A549 (cell line): ENCODE measurements around the gene SPRYD4. TPM values are rescaled to one million over a fixed set of nuclear protein-coding genes. Genes with fewer than 3 reads are reported as not detected.

ENCODE experiments used
- ATAC-seq, 2 experiments: fragments of 200-7000 bp in 1 of 2; fragments of >200 bp in 1 of 2; cut with Nextera tagmentation in 1 of 2; cut with Tn5 transposase in 1 of 2; 3 replicates each; pipeline versions ENCODE4 v1.8.0 to v1.9.1; 2018 to 2020; ENCODE audit warnings: mild to moderate bottlenecking in 1 of 2, moderate library complexity in 1 of 2
- CTCF ChIA-PET: fragments of 300-600 bp; sonication (Branson Sonifier 250); formaldehyde crosslinking; extraction: SDS; loops from one replicate; lab custom pipeline; 2021; ENCODE audit warnings: antibody characterized with exemption, inconsistent platforms; lab: Yijun Ruan, JAX
- POLR2A ChIA-PET: fragments of 350-600 bp; formaldehyde crosslinking; extraction: SDS; loops from one replicate; lab custom pipeline; 2021; ENCODE audit warnings: antibody characterized with exemption, inconsistent platforms; lab: Yijun Ruan, JAX
- DNase-seq, 2 experiments: peaks; one replicate each; pipeline versions ENCODE4 v3.0.0 to v3.0.0-alpha.2; 2011 to 2016; ENCODE audit warnings: low read depth in 1 of 2, low spot score in 1 of 2
- FAIRE-seq: peaks from 2 replicates; lab custom pipeline; 2011; peaks lifted over from hg19 to GRCh38; lab: Jason Lieb, UNC
- H3K27ac ChIP-seq, 2 experiments: fragments of >200 bp; sonication (Bioruptor Twin); formaldehyde crosslinking; 3 replicates each; pipeline ENCODE4 v1.5.1; 2016 to 2017
- H3K4me1 ChIP-seq: fragments of >200 bp; sonication (Bioruptor Twin); formaldehyde crosslinking; 3 replicates; pipeline ENCODE4 v1.6.1; 2016
- H3K4me2 ChIP-seq: fragments of >200 bp; sonication (Bioruptor Twin); formaldehyde crosslinking; 3 replicates; pipeline ENCODE4 v1.6.1; 2016
- H3K4me3 ChIP-seq: fragments of >200 bp; sonication (Bioruptor Twin); formaldehyde crosslinking; 3 replicates; pipeline ENCODE4 v1.5.1; 2016
- H3K9me3 ChIP-seq: fragments of >200 bp; sonication (Bioruptor Twin); formaldehyde crosslinking; 3 replicates; pipeline ENCODE4 v1.6.1; 2016
- ATOH8 ChIP-seq: fragments of 250-450 bp; sonication (Bioruptor Pico); IDR thresholded peaks from 2 replicates; pipeline ENCODE4 v1.5.0; 2020; ENCODE audit warnings: low read depth, mild to moderate bottlenecking, moderate library complexity
- CTCF ChIP-seq: fragments of >200 bp; sonication (Bioruptor Twin); formaldehyde crosslinking; IDR thresholded peaks from 3 replicates; pipeline ENCODE4 v1.5.1; 2016
- EP300 ChIP-seq, 2 experiments: fragments of >200 bp; sonication (Bioruptor Twin); formaldehyde crosslinking; IDR thresholded peaks; 2 replicates in 1 of 2; 3 replicates in 1 of 2; pipeline ENCODE4 v1.6.1; 2016 to 2017
- ESRRA ChIP-seq: fragments of 150-350 bp; IDR thresholded peaks from 2 replicates; pipeline ENCODE4 v1.6.1; 2014; ENCODE audit warnings: mild to moderate bottlenecking, low read length, borderline replicate concordance
- FOSB ChIP-seq: fragments of 250-450 bp; sonication (Bioruptor Pico); IDR thresholded peaks from 2 replicates; pipeline ENCODE4 v1.5.0; 2020; ENCODE audit warnings: mild to moderate bottlenecking, moderate library complexity
- FOSL2 ChIP-seq, 2 experiments: fragments of 450-650 bp in 1 of 2; fragments of >200 bp in 1 of 2; sonication (Bioruptor Twin) in 1 of 2; formaldehyde crosslinking; IDR thresholded peaks; 2 replicates each; pipeline versions ENCODE4 v1.5.0 to v1.6.1; 2016 to 2020; ENCODE audit warnings: mild to moderate bottlenecking in 1 of 2, moderate library complexity in 1 of 2
- HOXA7 ChIP-seq: fragments of 250-450 bp; sonication (Bioruptor Pico); IDR thresholded peaks from 2 replicates; pipeline ENCODE4 v1.5.0; 2020; ENCODE audit warnings: mild to moderate bottlenecking, moderate library complexity
- KDM1A ChIP-seq: fragments of 200-600 bp; sonication (generic); IDR thresholded peaks from 2 replicates; pipeline ENCODE4 v1.6.1; 2016; ENCODE audit warnings: low read depth, mild to moderate bottlenecking
- MYC ChIP-seq: IDR thresholded peaks from 2 replicates; pipeline ENCODE4 v1.6.1; 2012; ENCODE audit warnings: mild to moderate bottlenecking, inconsistent platforms, low read length, improper control_type of control experiment, borderline replicate concordance
- PHF8 ChIP-seq: fragments of 200-600 bp; sonication (generic); IDR thresholded peaks from 2 replicates; pipeline ENCODE4 v1.6.1; 2016; ENCODE audit warnings: low read depth, mild to moderate bottlenecking, antibody characterized with exemption, moderate library complexity, borderline replicate concordance
- RAD21 ChIP-seq, 2 experiments: fragments of >200 bp in 1 of 2; sonication (Bioruptor Twin) in 1 of 2; formaldehyde crosslinking in 1 of 2; IDR thresholded peaks in 1 of 2; conservative IDR thresholded peaks in 1 of 2; 2 replicates in 1 of 2; 3 replicates in 1 of 2; pipeline ENCODE4 v1.6.1; 2012 to 2018; ENCODE audit warnings: inconsistent platforms in 1 of 2
- RARB ChIP-seq: fragments of 250-450 bp; sonication (Bioruptor Pico); IDR thresholded peaks from 2 replicates; pipeline ENCODE4 v1.8.0; 2021; ENCODE audit warnings: mild to moderate bottlenecking, moderate library complexity
- RCOR1 ChIP-seq: fragments of 150-350 bp; IDR thresholded peaks from 2 replicates; pipeline ENCODE4 v1.6.1; 2014; ENCODE audit warnings: antibody characterized with exemption, low read length, low read depth
- RNF2 ChIP-seq: fragments of 200-600 bp; sonication (generic); IDR thresholded peaks from 2 replicates; pipeline ENCODE4 v1.6.1; 2016; ENCODE audit warnings: low read depth, mild to moderate bottlenecking, antibody characterized with exemption, moderate library complexity, borderline replicate concordance
- SREBF2 ChIP-seq: fragments of 450-650 bp; IDR thresholded peaks from 2 replicates; pipeline ENCODE4 v1.6.1; 2014; ENCODE audit warnings: mild to moderate bottlenecking, moderate library complexity
- TFCP2L1 ChIP-seq: fragments of 250-450 bp; sonication (Bioruptor Pico); IDR thresholded peaks from 2 replicates; pipeline ENCODE4 v1.5.0; 2021; ENCODE audit warnings: mild to moderate bottlenecking
- TP53 ChIP-seq: fragments of 250-450 bp; sonication (Bioruptor Pico); IDR thresholded peaks from 2 replicates; pipeline ENCODE4 v1.5.0; 2021; ENCODE audit warnings: mild to moderate bottlenecking, moderate library complexity
- USF2 ChIP-seq: fragments of 450-650 bp; IDR thresholded peaks from 2 replicates; pipeline ENCODE4 v1.6.1; 2014; ENCODE audit warnings: antibody characterized with exemption
- ZC3H11A ChIP-seq: fragments of 450-650 bp; IDR thresholded peaks from 2 replicates; pipeline ENCODE4 v1.6.1; 2014; ENCODE audit warnings: antibody characterized with exemption, mild to moderate bottlenecking
- WGBS: methylation state at CpG from one replicate; pipeline ENCODE4 v1.1.6; 2017; ENCODE audit errors: missing lambda C conversion rate; 5-methylcytosine and 5-hydroxymethylcytosine counted together
- polyA plus RNA-seq, 4 experiments: library from polyadenylated mRNA; depleted of rRNA in 3 of 4; stranded (reverse); fragments of >200 nt; fragmentation: RNase III in 1 of 4; extraction: RNeasy Plus Mini Kit Qiagen cat#74134 plus additional on column Dnase treatment in 1 of 4; gene quantifications; 2 replicates in 3 of 4; 3 replicates in 1 of 4; pipeline ENCODE4 v1.2.3, GENCODE V29; 2011 to 2017

Gene SPRYD4
- polyA plus RNA-seq, 2 of the 4 experiments (the other 2 are of a cell fraction) = 2.2 to 3.5 TPM

GRCh38 chr12:56448860-56449621 is 19.3 kb upstream of the SPRYD4 start, which contains the start of gene TIMELESS (continued):
- TF ChIP-seq USF2 = peak; percentile 91

- FAIRE-seq (no peak), DNase-seq (peak in 1 of 2 experiments; percentile 25), ATAC-seq (peak in 1 of 2 experiments; percentile 5; a peak in 3 of 6 replicates)
- Histone ChIP-seq H3K4me3 (peak overlapping the region; percentile 59), H3K4me1 (peaks cover 9% of the 10 kb centered on the region), H3K9me3 (no peaks in the 10 kb centered on the region), H3K4me2 (peak overlapping the region; percentile 78), H3K27ac (peak overlapping the region; percentile 84 to 92)
- POLR2A ChIA-PET = interaction anchor here (0.5 to 2.2 kb wide), 13 partner anchors 11 to 254 kb away, joined by 3 to 14 read pairs (median 4); partner anchors contain the start of genes CNPY2, PAN2, RNF41 and SPRYD4
- TF ChIP-seq ESRRA = no peak
- no peak for TF ChIP-seq EP300 (IDR thresholded peaks at IDR 0.05)
- TF ChIP-seq FOSB (CRISPR knock-in tag) = peak; percentile 36
- no peak for TF ChIP-seq ATOH8
- CTCF ChIA-PET = interaction anchor here (1.4 to 5.4 kb wide), 5 partner anchors 9 to 260 kb away, joined by 3 to 34 read pairs (median 7); partner anchors contain the start of gene SMARCC2
- WGBS = 37% methylated on average over 5 of the region's 5 CpGs
Observed at GRCh38 chr12:56449622-56449984, 18.8 kb upstream of the SPRYD4 start.

GRCh38 chr12:56450241-56450640 is 18.1 kb upstream of the SPRYD4 start:
- POLR2A ChIA-PET = interaction anchor here (1.0 to 2.2 kb wide), 2 partner anchors 90 to 229 kb away, joined by 3 to 14 read pairs; partner anchors contain the start of genes RNF41 and STAT2
- H3K4me3 ChIP-seq = no peak overlapping the region
- no peak for ATAC-seq
- H3K9me3 ChIP-seq = no peaks in the 10 kb centered on the region
- WGBS = 94% methylated on average over 3 of the region's 3 CpGs
- TF ChIP-seq HOXA7 (CRISPR knock-in tag) (no peak), FOSL2 (IDR thresholded peaks at IDR 0.05) (no peak), FOSL2 (CRISPR knock-in tag; IDR thresholded peaks at IDR 0.05) (no peak), FOSB (CRISPR knock-in tag) (no peak), TFCP2L1 (CRISPR knock-in tag) (no peak), PHF8 (no peak), TP53 (CRISPR knock-in tag) (no peak), RCOR1 (no peak), SREBF2 (no peak), KDM1A (no peak), CTCF (no peak), MYC (no peak), RAD21 (conservative IDR thresholded peaks at IDR 0.05 in 1 of 2, IDR thresholded peaks at IDR 0.05 in 1 of 2) (no peak), RNF2 (no peak), ZC3H11A (no peak), RARB (CRISPR knock-in tag) (no peak), ATOH8 (no peak)
- TF ChIP-seq, all 56 proteins: peak for 0
- FAIRE-seq (no peak), DNase-seq (no peak)
- Histone ChIP-seq H3K4me2 (no peak overlapping the region), H3K27ac (peak overlapping the region in 1 of 2 experiments; percentile 92; a peak in 1 of 6 replicates), H3K4me1 (peaks cover 9% of the 10 kb centered on the region)
- CTCF ChIA-PET = interaction anchor here (0.7 to 5.4 kb wide), 3 partner anchors 9 to 178 kb away, joined by 3 to 34 read pairs (median 10); no protein-coding TSS in a partner anchor
